Measurements from ENCODE around the gene TUBA4B.
"Not testable (repeated sequence)": the region's sequence is repeated elsewhere in the genome, so short reads cannot be mapped to it uniquely, and the experiment has no call there.

Gene TUBA4B

GRCh38 chr2:219294356-219295351, 41.6 kb downstream of the TUBA4B start:
- peak; percentile 54 for DNase-seq

DNA sequence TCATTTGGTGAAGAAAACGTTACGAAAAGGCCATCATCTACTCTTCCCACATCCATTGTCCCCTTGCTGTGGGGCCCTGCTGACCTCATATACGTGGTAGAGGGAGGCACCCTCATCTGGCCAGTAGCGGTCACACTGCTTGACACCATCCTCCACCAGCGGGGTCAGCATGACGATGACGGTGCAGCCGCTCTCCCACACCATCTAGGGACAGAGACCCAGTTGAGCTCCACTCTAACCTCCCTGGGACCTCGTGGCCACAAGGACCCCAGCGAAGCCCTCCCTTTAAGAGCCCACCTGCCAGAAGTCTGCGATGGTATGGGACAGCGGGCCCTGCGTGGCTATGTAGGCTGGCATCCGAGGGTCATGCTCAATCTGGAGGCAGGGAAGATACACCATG, 43.1 kb downstream of the TUBA4B start:
- DNase-seq: no peak

GRCh38 chr2:219296631-219297391, 43.8 kb downstream of the TUBA4B start:
- no peak for DNase-seq

- DNase-seq: no peak
Observed at GRCh38 chr2:219297766-219298456, 44.9 kb downstream of the TUBA4B start.

- DNase-seq: peak; percentile 78
Observed at GRCh38 chr2:219298759-219299371, 45.8 kb downstream of the TUBA4B start.

DNA sequence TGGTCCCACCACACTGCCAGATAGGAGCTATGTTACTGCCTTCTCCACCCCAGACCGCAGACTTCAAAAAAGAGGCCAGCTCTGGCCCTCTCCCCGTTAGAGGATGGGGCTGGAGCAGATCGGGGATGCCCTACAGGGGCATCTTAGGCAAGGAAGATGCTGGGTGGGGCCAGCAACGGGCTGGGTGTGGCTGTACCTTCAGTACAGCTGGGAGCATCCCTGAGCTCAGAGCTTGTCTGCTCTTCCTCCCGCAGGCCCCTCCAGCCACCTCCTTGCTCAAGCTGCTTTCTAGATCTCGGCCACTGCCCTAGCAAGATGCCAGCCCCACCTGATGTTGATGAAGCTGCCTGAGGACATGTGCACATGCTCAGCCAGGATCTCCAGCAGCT, 46.3 kb downstream of the TUBA4B start:
- no peak for DNase-seq

DNA sequence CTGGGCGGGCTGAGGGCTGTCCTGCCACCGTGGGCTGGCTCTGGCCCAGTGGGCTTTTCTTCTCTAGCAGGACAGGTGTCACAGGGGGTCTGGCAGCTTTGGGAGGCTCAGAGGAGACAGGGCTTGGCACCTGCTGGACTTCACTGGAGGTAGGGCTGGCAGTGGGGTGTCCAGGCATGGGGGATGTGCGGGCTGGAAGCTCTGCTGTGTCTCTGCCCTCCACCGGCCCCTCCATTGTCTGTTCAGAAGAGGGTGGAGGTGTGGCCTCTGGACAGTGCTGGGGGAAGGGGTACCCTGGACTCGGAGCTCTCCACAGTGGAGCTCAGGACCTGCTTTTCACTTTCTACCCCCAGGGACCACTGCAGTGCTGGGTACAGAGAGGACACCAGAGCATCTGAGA, 47.0 kb downstream of the TUBA4B start:
- no peak for DNase-seq

GRCh38 chr2:219302412-219302968, 49.4 kb downstream of the TUBA4B start:
- no peak for DNase-seq

DNA sequence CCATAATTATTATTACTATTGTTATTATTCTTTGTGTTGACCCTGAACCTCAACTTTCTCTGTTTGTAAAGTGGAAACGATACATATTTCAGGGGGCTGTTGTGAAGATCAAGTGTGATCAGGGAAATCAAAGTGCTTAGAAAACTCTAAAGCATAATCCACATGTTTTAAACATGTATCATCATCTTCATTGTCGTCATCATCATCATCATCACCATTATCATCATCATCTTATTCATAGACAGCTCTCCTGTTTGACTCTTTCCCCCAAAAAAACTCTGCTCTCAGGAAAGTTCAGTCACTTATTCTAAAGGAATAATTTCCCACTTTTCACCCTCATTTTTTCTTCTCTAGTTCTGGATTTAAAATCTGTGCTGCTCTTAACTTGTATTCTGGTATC, 51.2 kb downstream of the TUBA4B start:
- DNase-seq: no peak

DNA sequence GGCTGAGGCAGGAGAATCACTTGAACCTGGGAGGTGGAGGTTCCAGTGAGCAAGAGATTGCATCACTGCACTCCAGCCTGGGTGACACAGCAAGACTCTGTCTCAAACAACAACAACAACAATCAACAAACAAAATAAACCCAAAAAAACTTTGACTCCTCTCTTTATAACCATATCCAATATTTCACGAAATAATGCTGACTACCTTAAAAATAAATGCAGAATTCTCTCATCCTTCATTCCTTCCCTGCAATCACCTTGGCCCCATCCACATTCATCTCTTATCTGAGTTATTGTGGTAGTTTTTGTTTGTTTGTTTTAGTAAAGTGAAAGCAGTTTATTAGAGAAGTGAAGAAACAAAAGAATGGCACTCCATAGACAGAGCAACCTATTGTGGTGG, 53.0 kb downstream of the TUBA4B start:
- no peak for DNase-seq

DNA sequence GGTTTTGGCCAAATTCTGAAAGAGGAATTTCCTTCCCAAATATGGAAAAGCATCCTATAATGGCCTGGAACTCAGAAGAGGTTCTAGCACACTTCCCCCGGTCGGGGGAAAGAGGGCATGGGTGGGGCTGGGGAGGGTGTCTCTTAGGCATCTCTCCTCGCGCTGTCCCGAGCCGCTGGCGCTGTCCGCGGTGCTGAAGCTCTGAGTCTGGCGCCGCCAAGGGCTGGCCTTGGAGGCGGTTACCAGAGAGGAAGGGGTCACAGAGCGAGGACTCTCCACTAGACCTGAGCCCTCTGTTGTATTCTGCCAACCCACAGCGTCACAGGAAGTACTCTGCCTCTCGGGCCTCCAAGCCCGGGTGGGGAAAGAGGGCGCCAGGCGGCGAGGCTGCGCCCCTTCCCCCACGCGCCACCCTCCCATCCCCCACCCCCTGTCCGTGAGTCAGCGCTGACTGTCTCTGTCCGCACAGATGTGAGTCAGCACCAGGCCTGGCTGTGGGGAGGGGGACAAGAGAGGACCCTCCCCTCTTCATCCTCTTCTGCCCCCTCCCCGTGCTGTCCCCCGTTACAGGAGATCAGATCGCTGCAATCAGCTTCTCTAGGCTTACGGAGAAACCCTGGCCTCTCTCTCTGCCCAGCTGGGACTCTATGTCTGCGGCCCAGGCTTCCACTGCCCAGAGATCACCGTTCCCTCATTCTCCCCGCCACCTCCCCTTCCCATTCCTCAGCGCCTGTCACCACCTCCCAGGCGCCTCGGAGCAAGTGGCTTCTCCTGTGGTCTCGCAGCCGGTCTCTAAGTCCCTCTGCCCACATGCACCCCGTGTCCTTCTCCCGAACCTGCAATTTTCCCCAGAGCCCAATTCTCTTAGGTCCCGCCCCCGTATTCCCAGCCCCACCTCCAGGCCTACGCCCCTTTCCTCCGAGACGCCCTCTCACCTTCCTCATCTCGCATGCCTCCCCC, 55.4 kb downstream of the TUBA4B start:
- no peak for DNase-seq

GRCh38 chr2:219309278-219309677, 56.2 kb downstream of the TUBA4B start, which contains the start of gene PTPRN:
Gene PTPRN (minus strand): TSS chr2:219309401. CDS start chr2:219309332, 69 bp downstream.
- peak; percentile 64 for DNase-seq

- not testable (repeated sequence) for DNase-seq
Observed at GRCh38 chr2:219312683-219313263, 59.7 kb downstream of the TUBA4B start.

DNA sequence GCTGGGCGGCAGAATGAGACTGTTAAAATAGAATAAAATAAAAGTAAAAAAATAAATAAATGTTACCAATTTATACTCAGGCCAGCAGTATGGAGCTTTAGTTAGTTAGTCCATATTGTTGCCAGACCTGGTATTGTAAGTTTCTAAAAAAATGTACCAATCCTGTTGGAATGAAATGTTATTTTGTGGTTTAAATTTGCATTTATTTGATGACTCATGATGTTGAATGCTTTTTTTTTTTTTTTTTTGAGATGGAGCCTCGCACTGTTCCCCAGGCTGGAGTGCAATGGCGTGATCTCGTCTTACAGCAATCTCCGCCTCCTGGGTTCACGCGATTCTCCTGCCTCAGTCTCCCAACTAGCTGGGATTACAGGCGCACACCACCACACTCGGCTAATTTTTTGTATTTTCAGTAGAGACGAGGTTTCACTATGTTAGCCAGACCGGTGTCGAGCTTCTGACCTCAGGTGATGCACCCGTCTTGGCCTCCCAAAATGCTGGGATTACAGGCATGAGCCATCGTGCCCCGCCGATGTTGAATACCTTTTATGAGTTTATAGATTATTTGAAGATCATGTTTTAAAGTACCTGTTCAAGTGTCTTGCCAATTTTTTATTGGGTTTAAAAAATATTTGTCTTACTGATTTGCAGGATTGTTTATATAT, 61.9 kb downstream of the TUBA4B start:
- no peak for DNase-seq

All from NCI-H1694 (cell line).